Caco-2 (cell line): Measurements from ENCODE around the gene NDFIP2. TPM values are rescaled to one million over a fixed set of nuclear protein-coding genes. Genes with fewer than 3 reads are reported as not detected.

Experiments
- BruUV-seq: library from RNA; stranded (reverse); fragments of 400-500 nt; replicated peaks from 2 replicates; lab custom pipeline; 2021; lab: Mats Ljungman, UMichigan
- CTCF ChIA-PET: fragments of 300-600 bp; sonication (Branson Sonifier 250); formaldehyde crosslinking; loops from one replicate; lab custom pipeline; 2022; ENCODE audit warnings: antibody characterized with exemption; lab: Charles Lee
- POLR2A ChIA-PET: fragments of 300-600 bp; sonication (Branson Sonifier 250); formaldehyde crosslinking; loops from one replicate; lab custom pipeline; 2022; ENCODE audit warnings: antibody characterized with exemption; lab: Charles Lee
- DNase-seq, 2 experiments: peaks; one replicate each; pipeline versions ENCODE4 v3.0.0 to v3.0.0-alpha.2; 2020 to 2022
- H3K27me3 ChIP-seq: replicated peaks from 2 replicates; pipeline ENCODE4 v1.6.0; 2011; ENCODE audit warnings: low read length; ENCODE audit not compliant: control insufficient read depth, insufficient read depth
- H3K36me3 ChIP-seq: 2 replicates; pipeline ENCODE4 v1.5.1; 2011; ENCODE audit warnings: low read length; ENCODE audit not compliant: control insufficient read depth, insufficient read depth
- H3K4me1 ChIP-seq: fragments of 250-450 bp; sonication (Bioruptor Pico); 2 replicates; pipeline ENCODE4 v1.5.1; 2020; ENCODE audit warnings: mild to moderate bottlenecking
- H3K4me3 ChIP-seq: 2 replicates; pipeline ENCODE4 v1.5.1; 2011; ENCODE audit warnings: low read depth, mild to moderate bottlenecking, control low read depth, low read length
- H3K9me3 ChIP-seq: fragments of 250-450 bp; sonication (Bioruptor Pico); 2 replicates; pipeline ENCODE4 v1.5.1; 2020; ENCODE audit warnings: mild to moderate bottlenecking, moderate library complexity
- H3K27ac Mint-ChIP-seq: one replicate; pipeline ENCODE4 v1.8.0; 2022; ENCODE audit warnings: mixed read lengths; ENCODE audit not compliant: unreplicated experiment
- H3K27me3 Mint-ChIP-seq: one replicate; pipeline ENCODE4 v1.8.0; 2022; ENCODE audit warnings: mixed read lengths; ENCODE audit not compliant: insufficient read depth, unreplicated experiment
- H3K36me3 Mint-ChIP-seq: one replicate; pipeline ENCODE4 v1.8.0; 2022; ENCODE audit warnings: mild to moderate bottlenecking, mixed read lengths; ENCODE audit not compliant: insufficient read depth, unreplicated experiment
- H3K4me1 Mint-ChIP-seq: one replicate; pipeline ENCODE4 v1.8.0; 2022; ENCODE audit warnings: low read depth, mixed read lengths; ENCODE audit not compliant: unreplicated experiment
- H3K4me3 Mint-ChIP-seq: one replicate; pipeline ENCODE4 v1.8.0; 2022; ENCODE audit warnings: mild to moderate bottlenecking, moderate library complexity, mixed read lengths; ENCODE audit not compliant: unreplicated experiment
- H3K9me3 Mint-ChIP-seq: one replicate; pipeline ENCODE4 v1.8.0; 2022; ENCODE audit warnings: mixed read lengths; ENCODE audit not compliant: unreplicated experiment
- intact Hi-C: fragments of 100-400 bp; cut with micrococcal nuclease; formaldehyde crosslinking; loops from one replicate; pipeline ENCODE4 v1.10.0; 2022; ENCODE audit not compliant: unreplicated experiment
- total RNA-seq: library from RNA; stranded (reverse); gene quantifications from 2 replicates; pipeline ENCODE4 v1.2.3, GENCODE V29; 2022
- TF ChIP-seq, protein P1 (sequence below), 2 experiments: fragments of 200-600 bp in 1 of 2; IDR thresholded peaks; 1 replicate in 1 of 2; 2 replicates in 1 of 2; pipeline versions ENCODE4 v1.5.1 to v1.8.0; 2011 to 2022; ENCODE audit warnings: antibody characterized with exemption in 1 of 2, control low read depth in 1 of 2, inconsistent platforms in 1 of 2, low read depth in 1 of 2, low read length in 1 of 2, mild to moderate bottlenecking in 1 of 2, moderate library complexity in 1 of 2; ENCODE audit not compliant: insufficient read depth in 1 of 2, severe bottlenecking in 1 of 2, unreplicated experiment in 1 of 2

Gene NDFIP2
- total RNA-seq, 1 experiment from 2014 or later = 61.2 TPM

DNA sequence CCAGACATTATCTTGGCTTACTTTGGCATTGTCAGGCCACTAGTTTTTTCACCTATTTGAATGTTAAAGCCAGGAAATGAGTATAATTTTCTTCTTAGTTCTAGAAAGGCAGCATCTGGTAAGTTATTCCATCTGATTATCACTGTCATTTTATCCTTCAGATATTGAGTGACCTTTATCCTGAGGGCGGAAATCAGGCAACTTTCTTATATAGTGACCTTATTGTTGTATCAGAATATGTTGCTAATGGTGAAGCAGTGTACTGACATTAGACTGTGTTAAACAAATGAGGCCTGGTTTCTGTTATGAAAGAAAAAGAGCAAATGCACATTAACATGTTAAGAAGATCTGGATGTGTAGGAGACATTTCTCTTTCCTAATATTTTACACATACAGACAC lies 5.4 kb upstream of the NDFIP2 start:
- TF ChIP-seq, protein P1, sequence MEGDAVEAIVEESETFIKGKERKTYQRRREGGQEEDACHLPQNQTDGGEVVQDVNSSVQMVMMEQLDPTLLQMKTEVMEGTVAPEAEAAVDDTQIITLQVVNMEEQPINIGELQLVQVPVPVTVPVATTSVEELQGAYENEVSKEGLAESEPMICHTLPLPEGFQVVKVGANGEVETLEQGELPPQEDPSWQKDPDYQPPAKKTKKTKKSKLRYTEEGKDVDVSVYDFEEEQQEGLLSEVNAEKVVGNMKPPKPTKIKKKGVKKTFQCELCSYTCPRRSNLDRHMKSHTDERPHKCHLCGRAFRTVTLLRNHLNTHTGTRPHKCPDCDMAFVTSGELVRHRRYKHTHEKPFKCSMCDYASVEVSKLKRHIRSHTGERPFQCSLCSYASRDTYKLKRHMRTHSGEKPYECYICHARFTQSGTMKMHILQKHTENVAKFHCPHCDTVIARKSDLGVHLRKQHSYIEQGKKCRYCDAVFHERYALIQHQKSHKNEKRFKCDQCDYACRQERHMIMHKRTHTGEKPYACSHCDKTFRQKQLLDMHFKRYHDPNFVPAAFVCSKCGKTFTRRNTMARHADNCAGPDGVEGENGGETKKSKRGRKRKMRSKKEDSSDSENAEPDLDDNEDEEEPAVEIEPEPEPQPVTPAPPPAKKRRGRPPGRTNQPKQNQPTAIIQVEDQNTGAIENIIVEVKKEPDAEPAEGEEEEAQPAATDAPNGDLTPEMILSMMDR (IDR thresholded peaks at IDR 0.05; ENCODE audit: insufficient read depth in 1 of 2, low read depth in 1 of 2, low read length in 1 of 2, severe bottlenecking in 1 of 2, unreplicated experiment in 1 of 2) = no peak
- intact Hi-C loops = no loop called here
- peaks cover 7% of the 10 kb centered on the region for H3K9me3 Mint-ChIP-seq
- no peaks in the 10 kb centered on the region for H3K4me1 Mint-ChIP-seq
- H3K4me3 ChIP-seq = no peak overlapping the region
- no TSS peak for BruUV-seq
- ChIA-PET POLR2A (no interaction called here), CTCF (no interaction called here)
- peaks cover 4% of the 10 kb centered on the region; the same call in 1 of the 2 replicates for H3K9me3 ChIP-seq
- no peak for DNase-seq
- no peaks in the 10 kb centered on the region for H3K36me3 Mint-ChIP-seq
- no peak overlapping the region for H3K27ac Mint-ChIP-seq
- H3K36me3 ChIP-seq = no peaks in the 10 kb centered on the region
- H3K27me3 ChIP-seq = no peaks in the 10 kb centered on the region
- no peak overlapping the region for H3K4me3 Mint-ChIP-seq
- no peaks in the 10 kb centered on the region for H3K4me1 ChIP-seq
- no peaks in the 10 kb centered on the region for H3K27me3 Mint-ChIP-seq

DNA sequence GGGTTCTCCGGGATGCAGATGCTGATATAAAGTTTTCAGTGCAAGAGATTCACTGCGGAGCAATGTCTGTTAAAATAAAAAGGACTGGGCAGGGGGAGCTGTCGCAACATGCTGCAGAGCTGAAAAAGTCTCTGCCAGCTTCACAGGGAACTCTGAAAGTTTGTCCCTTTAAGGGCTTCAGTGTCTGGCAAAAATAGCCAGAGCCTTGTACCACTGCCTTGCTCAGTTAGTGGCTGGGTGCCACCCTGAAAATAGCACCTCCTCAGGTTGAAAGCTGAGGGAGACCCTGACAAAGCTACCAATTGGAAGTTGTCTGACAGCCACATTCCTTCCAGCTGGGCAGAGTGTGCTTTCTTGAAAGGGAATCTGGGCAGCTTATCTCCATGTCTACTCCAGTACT lies 3.0 kb upstream of the NDFIP2 start:
- TF ChIP-seq, protein P1 (IDR thresholded peaks at IDR 0.05; ENCODE audit: insufficient read depth in 1 of 2, low read depth in 1 of 2, low read length in 1 of 2, severe bottlenecking in 1 of 2, unreplicated experiment in 1 of 2) = no peak
- H3K9me3 Mint-ChIP-seq = peaks cover 7% of the 10 kb centered on the region
- H3K4me1 Mint-ChIP-seq = peaks cover 3% of the 10 kb centered on the region
- no peak overlapping the region for H3K4me3 Mint-ChIP-seq
- Histone ChIP-seq H3K27me3 (no peaks in the 10 kb centered on the region), H3K4me1 (peaks cover 8% of the 10 kb centered on the region), H3K4me3 (no peak overlapping the region), H3K36me3 (no peaks in the 10 kb centered on the region), H3K9me3 (peaks cover 4% of the 10 kb centered on the region; the same call in 1 of the 2 replicates)
- intact Hi-C loops = no loop called here
- peak in 1 of 2 experiments; percentile 13 for DNase-seq
- no TSS peak for BruUV-seq
- H3K27ac Mint-ChIP-seq = no peak overlapping the region
- ChIA-PET POLR2A (no interaction called here), CTCF (interaction anchor here (0.7 to 1.1 kb wide), 2 partner anchors 54 to 64 kb away, joined by 3 to 8 read pairs; no protein-coding TSS in a partner anchor)
- H3K27me3 Mint-ChIP-seq = no peaks in the 10 kb centered on the region
- peaks cover 8% of the 10 kb centered on the region for H3K36me3 Mint-ChIP-seq

- Mint-ChIP-seq H3K9me3 (no peaks in the 10 kb centered on the region), H3K4me3 (peak overlapping the region; percentile 86), H3K4me1 (peaks cover 7% of the 10 kb centered on the region), H3K27me3 (no peaks in the 10 kb centered on the region), H3K27ac (no peak overlapping the region), H3K36me3 (peaks cover 15% of the 10 kb centered on the region)
- Histone ChIP-seq H3K9me3 (peaks cover 1% of the 10 kb centered on the region; the same call in 1 of the 2 replicates), H3K4me3 (no peak overlapping the region), H3K27me3 (no peaks in the 10 kb centered on the region), H3K4me1 (peaks cover 25% of the 10 kb centered on the region), H3K36me3 (no peaks in the 10 kb centered on the region)
- POLR2A ChIA-PET = no interaction called here
- CTCF ChIA-PET = interaction anchor here (1.6 kb wide), 1 partner anchor 56 kb away, joined by 19 read pairs; no protein-coding TSS in a partner anchor
- intact Hi-C loops = loop anchor here (2.0 kb wide), 2 partner anchors 13 to 61 kb away; no protein-coding TSS in a partner anchor
- no peak for DNase-seq
- no TSS peak for BruUV-seq
- TF ChIP-seq, protein P1 (IDR thresholded peaks at IDR 0.05; ENCODE audit: insufficient read depth in 1 of 2, low read depth in 1 of 2, low read length in 1 of 2, severe bottlenecking in 1 of 2, unreplicated experiment in 1 of 2) = no peak
Measured at GRCh38 chr13:79479882-79480281, 1.1 kb upstream of the NDFIP2 start.
